SK-N-SH (cell line): ENCODE data around the gene NAT8L.

Experiments used
- CHD2 ChIP-seq: fragments of 150-350 bp; IDR thresholded peaks from 2 replicates; pipeline ENCODE4 v1.6.1; 2018; ENCODE audit warnings: low read length; ENCODE audit not compliant: partially characterized antibody
- EP300 ChIP-seq, 2 experiments: IDR thresholded peaks; 2 replicates each; pipeline versions ENCODE4 v1.4.0 to v1.6.1; 2012; ENCODE audit warnings: borderline replicate concordance in 1 of 2, low read depth in 1 of 2, low read length in 1 of 2
- EZH2phosphoT487 ChIP-seq: fragments of 200-600 bp; sonication (generic); IDR thresholded peaks from 2 replicates; pipeline ENCODE4 v1.6.1; 2017; ENCODE audit warnings: low read depth, mixed run types, mild to moderate bottlenecking, antibody characterized with exemption, moderate library complexity, borderline replicate concordance
- GABPA ChIP-seq: IDR thresholded peaks from 2 replicates; pipeline ENCODE4 v1.4.0; 2012; ENCODE audit warnings: low read depth, mild to moderate bottlenecking
- JUND ChIP-seq: IDR thresholded peaks from 2 replicates; pipeline ENCODE4 v1.4.0; 2012
- NRF1 ChIP-seq: IDR thresholded peaks from 2 replicates; pipeline ENCODE4 v1.6.1; 2012; ENCODE audit warnings: low read depth, mild to moderate bottlenecking, low read length
- POLR2AphosphoS5 ChIP-seq: IDR thresholded peaks from 2 replicates; pipeline ENCODE4 v1.6.1; 2012; ENCODE audit warnings: low read depth, low read length
- RXRA ChIP-seq: IDR thresholded peaks from 2 replicates; pipeline ENCODE4 v1.4.0; 2012; ENCODE audit warnings: low read depth, mild to moderate bottlenecking, borderline replicate concordance
- SIN3A ChIP-seq: IDR thresholded peaks from 2 replicates; pipeline ENCODE4 v1.6.1; 2012; ENCODE audit warnings: low read depth, mild to moderate bottlenecking, low read length, moderate library complexity, borderline replicate concordance
- TEAD4 ChIP-seq: IDR thresholded peaks from 2 replicates; pipeline ENCODE4 v1.4.0; 2012; ENCODE audit warnings: mild to moderate bottlenecking, borderline replicate concordance; ENCODE audit not compliant: insufficient read depth
- TF ChIP-seq, protein P1 (sequence below): IDR thresholded peaks from 2 replicates; pipeline ENCODE4; 2012
- TF ChIP-seq, protein P2 (sequence below): IDR thresholded peaks from 2 replicates; pipeline ENCODE4 v1.6.1; 2012; ENCODE audit warnings: mild to moderate bottlenecking, low read depth, low read length, moderate library complexity
- TF ChIP-seq, protein P3 (sequence below): fragments of 200-600 bp; sonication (generic); IDR thresholded peaks from 2 replicates; pipeline ENCODE4 v1.6.1; 2017; ENCODE audit warnings: antibody characterized with exemption, mild to moderate bottlenecking, moderate library complexity

DNA sequence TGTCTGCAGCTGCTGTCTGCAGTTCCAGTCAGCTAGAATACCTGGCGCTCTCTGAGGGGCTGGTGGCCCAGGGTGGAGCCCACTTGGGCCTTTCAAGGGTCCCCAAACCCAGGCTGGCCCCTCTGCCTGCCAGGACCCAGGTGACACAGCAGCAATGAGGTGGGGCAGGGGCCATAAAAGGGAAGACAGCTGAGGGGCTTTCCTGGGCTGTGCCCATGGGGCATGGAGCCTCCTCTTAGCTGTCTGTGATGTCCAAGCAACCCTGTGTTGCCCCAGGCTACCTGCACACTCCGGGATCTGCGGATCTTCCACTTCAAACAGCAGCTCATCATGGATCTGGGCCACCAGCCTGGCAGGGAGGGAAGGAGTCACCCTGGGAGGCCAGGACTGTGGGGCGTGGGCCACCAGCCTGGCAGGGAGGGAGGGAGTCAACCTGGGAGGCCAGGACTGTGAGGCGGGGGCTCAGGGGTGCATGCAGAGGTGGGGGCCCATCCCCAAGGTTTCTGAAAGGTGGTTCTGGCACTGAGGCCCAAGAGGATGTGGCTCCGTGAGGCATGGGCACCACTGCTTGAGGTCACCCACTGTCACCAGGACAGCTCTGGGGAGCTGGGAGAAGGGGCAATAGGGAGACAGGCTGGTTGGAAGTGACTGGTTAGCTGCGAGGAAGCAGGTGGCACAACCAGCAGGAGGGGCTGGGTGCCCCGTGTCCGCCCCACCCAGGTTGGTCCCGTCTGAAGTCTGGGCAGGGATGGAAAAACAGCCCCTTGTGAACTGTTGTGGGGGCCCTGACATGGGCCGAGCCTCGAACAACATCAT lies 16.3 kb downstream of the NAT8L start:
- TF ChIP-seq, protein P1, sequence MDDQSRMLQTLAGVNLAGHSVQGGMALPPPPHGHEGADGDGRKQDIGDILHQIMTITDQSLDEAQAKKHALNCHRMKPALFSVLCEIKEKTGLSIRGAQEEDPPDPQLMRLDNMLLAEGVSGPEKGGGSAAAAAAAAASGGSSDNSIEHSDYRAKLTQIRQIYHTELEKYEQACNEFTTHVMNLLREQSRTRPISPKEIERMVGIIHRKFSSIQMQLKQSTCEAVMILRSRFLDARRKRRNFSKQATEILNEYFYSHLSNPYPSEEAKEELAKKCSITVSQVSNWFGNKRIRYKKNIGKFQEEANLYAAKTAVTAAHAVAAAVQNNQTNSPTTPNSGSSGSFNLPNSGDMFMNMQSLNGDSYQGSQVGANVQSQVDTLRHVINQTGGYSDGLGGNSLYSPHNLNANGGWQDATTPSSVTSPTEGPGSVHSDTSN, result no peak
- TF ChIP-seq CHD2, result no peak
- TF ChIP-seq, protein P2, sequence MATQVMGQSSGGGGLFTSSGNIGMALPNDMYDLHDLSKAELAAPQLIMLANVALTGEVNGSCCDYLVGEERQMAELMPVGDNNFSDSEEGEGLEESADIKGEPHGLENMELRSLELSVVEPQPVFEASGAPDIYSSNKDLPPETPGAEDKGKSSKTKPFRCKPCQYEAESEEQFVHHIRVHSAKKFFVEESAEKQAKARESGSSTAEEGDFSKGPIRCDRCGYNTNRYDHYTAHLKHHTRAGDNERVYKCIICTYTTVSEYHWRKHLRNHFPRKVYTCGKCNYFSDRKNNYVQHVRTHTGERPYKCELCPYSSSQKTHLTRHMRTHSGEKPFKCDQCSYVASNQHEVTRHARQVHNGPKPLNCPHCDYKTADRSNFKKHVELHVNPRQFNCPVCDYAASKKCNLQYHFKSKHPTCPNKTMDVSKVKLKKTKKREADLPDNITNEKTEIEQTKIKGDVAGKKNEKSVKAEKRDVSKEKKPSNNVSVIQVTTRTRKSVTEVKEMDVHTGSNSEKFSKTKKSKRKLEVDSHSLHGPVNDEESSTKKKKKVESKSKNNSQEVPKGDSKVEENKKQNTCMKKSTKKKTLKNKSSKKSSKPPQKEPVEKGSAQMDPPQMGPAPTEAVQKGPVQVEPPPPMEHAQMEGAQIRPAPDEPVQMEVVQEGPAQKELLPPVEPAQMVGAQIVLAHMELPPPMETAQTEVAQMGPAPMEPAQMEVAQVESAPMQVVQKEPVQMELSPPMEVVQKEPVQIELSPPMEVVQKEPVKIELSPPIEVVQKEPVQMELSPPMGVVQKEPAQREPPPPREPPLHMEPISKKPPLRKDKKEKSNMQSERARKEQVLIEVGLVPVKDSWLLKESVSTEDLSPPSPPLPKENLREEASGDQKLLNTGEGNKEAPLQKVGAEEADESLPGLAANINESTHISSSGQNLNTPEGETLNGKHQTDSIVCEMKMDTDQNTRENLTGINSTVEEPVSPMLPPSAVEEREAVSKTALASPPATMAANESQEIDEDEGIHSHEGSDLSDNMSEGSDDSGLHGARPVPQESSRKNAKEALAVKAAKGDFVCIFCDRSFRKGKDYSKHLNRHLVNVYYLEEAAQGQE, result no peak
- TF ChIP-seq EP300 (IDR thresholded peaks at IDR 0.05; ENCODE audit: borderline replicate concordance in 1 of 2, low read depth in 1 of 2, low read length in 1 of 2), result no peak
- no peak for TF ChIP-seq POLR2AphosphoS5
- no peak for TF ChIP-seq EZH2phosphoT487
- TF ChIP-seq SIN3A, result no peak
- no peak for TF ChIP-seq RXRA
- TF ChIP-seq, protein P3, sequence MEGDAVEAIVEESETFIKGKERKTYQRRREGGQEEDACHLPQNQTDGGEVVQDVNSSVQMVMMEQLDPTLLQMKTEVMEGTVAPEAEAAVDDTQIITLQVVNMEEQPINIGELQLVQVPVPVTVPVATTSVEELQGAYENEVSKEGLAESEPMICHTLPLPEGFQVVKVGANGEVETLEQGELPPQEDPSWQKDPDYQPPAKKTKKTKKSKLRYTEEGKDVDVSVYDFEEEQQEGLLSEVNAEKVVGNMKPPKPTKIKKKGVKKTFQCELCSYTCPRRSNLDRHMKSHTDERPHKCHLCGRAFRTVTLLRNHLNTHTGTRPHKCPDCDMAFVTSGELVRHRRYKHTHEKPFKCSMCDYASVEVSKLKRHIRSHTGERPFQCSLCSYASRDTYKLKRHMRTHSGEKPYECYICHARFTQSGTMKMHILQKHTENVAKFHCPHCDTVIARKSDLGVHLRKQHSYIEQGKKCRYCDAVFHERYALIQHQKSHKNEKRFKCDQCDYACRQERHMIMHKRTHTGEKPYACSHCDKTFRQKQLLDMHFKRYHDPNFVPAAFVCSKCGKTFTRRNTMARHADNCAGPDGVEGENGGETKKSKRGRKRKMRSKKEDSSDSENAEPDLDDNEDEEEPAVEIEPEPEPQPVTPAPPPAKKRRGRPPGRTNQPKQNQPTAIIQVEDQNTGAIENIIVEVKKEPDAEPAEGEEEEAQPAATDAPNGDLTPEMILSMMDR, result no peak
- TF ChIP-seq NRF1, result no peak
- no peak for TF ChIP-seq JUND
- no peak for TF ChIP-seq TEAD4
- no peak for TF ChIP-seq GABPA
